ENCODE results near the gene FHOD1.

Gene FHOD1

GRCh38 chr16:67277294-67277998, 30.2 kb upstream of the FHOD1 start:
- no peak for DNase-seq (ENCODE audit: low read depth)
- no peak for TF ChIP-seq CTCF (IDR thresholded peaks at IDR 0.05; ENCODE audit: low read depth, low read length, missing control alignments)
- no peak overlapping the region for H3K4me3 ChIP-seq (ENCODE audit: low read depth, low read length)

GRCh38 chr16:67275321-67275720, 28.0 kb upstream of the FHOD1 start:
- no peak for TF ChIP-seq CTCF (IDR thresholded peaks at IDR 0.05; ENCODE audit: low read depth, low read length, missing control alignments)
- no peak overlapping the region for H3K4me3 ChIP-seq (ENCODE audit: low read depth, low read length)
- DNase-seq (ENCODE audit: low read depth) = no peak

GRCh38 chr16:67271446-67271845, 24.2 kb upstream of the FHOD1 start:
- no peak for DNase-seq (ENCODE audit: low read depth)
- no peak overlapping the region for H3K4me3 ChIP-seq (ENCODE audit: low read depth, low read length)
- TF ChIP-seq CTCF (IDR thresholded peaks at IDR 0.05; ENCODE audit: low read depth, low read length, missing control alignments) = no peak

- no peak for TF ChIP-seq CTCF (IDR thresholded peaks at IDR 0.05; ENCODE audit: low read depth, low read length, missing control alignments)
- no peak overlapping the region for H3K4me3 ChIP-seq (ENCODE audit: low read depth, low read length)
- DNase-seq (ENCODE audit: low read depth) = no peak
These were observed 23.7 kb upstream of the FHOD1 start for GRCh38 chr16:67270931-67271338.

GRCh38 chr16:67269766-67270165, 22.5 kb upstream of the FHOD1 start:
- no peak for DNase-seq (ENCODE audit: low read depth)
- no peak overlapping the region for H3K4me3 ChIP-seq (ENCODE audit: low read depth, low read length)
- no peak for TF ChIP-seq CTCF (IDR thresholded peaks at IDR 0.05; ENCODE audit: low read depth, low read length, missing control alignments)

- no peak overlapping the region for H3K4me3 ChIP-seq (ENCODE audit: low read depth, low read length)
- TF ChIP-seq CTCF (IDR thresholded peaks at IDR 0.05; ENCODE audit: low read depth, low read length, missing control alignments) = no peak
- no peak for DNase-seq (ENCODE audit: low read depth)
These were observed 20.9 kb upstream of the FHOD1 start for GRCh38 chr16:67268136-67268579.

GRCh38 chr16:67265834-67266233, 18.6 kb upstream of the FHOD1 start:
- TF ChIP-seq CTCF (IDR thresholded peaks at IDR 0.05; ENCODE audit: low read depth, low read length, missing control alignments) = no peak
- no peak for DNase-seq (ENCODE audit: low read depth)

More at GRCh38 chr16:67265834-67266233, 18.6 kb upstream of the FHOD1 start:
- no peak overlapping the region for H3K4me3 ChIP-seq (ENCODE audit: low read depth, low read length)
